ENCODE measurements around the gene DAPK3. TPM values are rescaled to one million over a fixed set of nuclear protein-coding genes. Genes with fewer than 3 reads are reported as not detected.

Gene DAPK3
- total RNA-seq, 1 experiment from 2014 or later = 38.1 TPM

- H3K36me3 ChIP-seq (ENCODE audit: low read depth) = peaks cover 32% of the 10 kb centered on the region
- peaks cover 87% of the 10 kb centered on the region for H3F3A ChIP-seq (ENCODE audit: insufficient read depth, low read depth)
- ChIA-PET CTCF (no interaction called here), POLR2A (ENCODE audit: unreplicated experiment) (no interaction called here)
- H3K4me2 ChIP-seq = no peak overlapping the region
- H4K20me1 ChIP-seq (ENCODE audit: insufficient read depth) = peaks cover 93% of the 10 kb centered on the region
- peaks cover 77% of the 10 kb centered on the region for H3K79me2 ChIP-seq (ENCODE audit: low read depth)
- TF ChIP-seq CTCF (conservative IDR thresholded peaks at IDR 0.05) = no peak
- TF ChIP-seq EZH2 (IDR thresholded peaks at IDR 0.05; ENCODE audit: low read depth) = no peak
- no peak for DNase-seq
- H3K27ac ChIP-seq = no peak overlapping the region
- no peak overlapping the region for H2AFZ ChIP-seq
- H3K9me3 ChIP-seq (ENCODE audit: insufficient read depth, low read depth) = no peaks in the 10 kb centered on the region
- BruUV-seq (replicated peaks) = no TSS peak
- no peaks in the 10 kb centered on the region for H3K27me3 ChIP-seq (ENCODE audit: insufficient read depth, low read depth)
- intact Hi-C loops (cut with micrococcal nuclease; ENCODE audit: unreplicated experiment) = no loop called here
- peaks cover 9% of the 10 kb centered on the region for H3K4me1 ChIP-seq (replicated peaks; ENCODE audit: insufficient read depth)
- H3K9me2 ChIP-seq (ENCODE audit: insufficient read depth) = no peaks in the 10 kb centered on the region
- no peak overlapping the region for H3K4me3 ChIP-seq
Measured at GRCh38 chr19:3980353-3981251, 9.7 kb upstream of the DAPK3 start.

- no peaks in the 10 kb centered on the region for H3K27me3 ChIP-seq (ENCODE audit: insufficient read depth, low read depth)
- H3F3A ChIP-seq (ENCODE audit: insufficient read depth, low read depth) = peaks cover 92% of the 10 kb centered on the region
- DNase-seq = no peak
- no peak overlapping the region for H3K4me2 ChIP-seq
- H4K20me1 ChIP-seq (ENCODE audit: insufficient read depth) = peaks cover 99% of the 10 kb centered on the region
- POLR2A ChIA-PET (ENCODE audit: unreplicated experiment) = no interaction called here
- no peaks in the 10 kb centered on the region for H3K9me2 ChIP-seq (ENCODE audit: insufficient read depth)
- no TSS peak for BruUV-seq (replicated peaks)
- H2AFZ ChIP-seq = no peak overlapping the region
- H3K79me2 ChIP-seq (ENCODE audit: low read depth) = peaks cover 73% of the 10 kb centered on the region
- H3K4me3 ChIP-seq = no peak overlapping the region
- H3K9me3 ChIP-seq (ENCODE audit: insufficient read depth, low read depth) = no peaks in the 10 kb centered on the region
- peaks cover 32% of the 10 kb centered on the region for H3K36me3 ChIP-seq (ENCODE audit: low read depth)
- intact Hi-C loops (cut with micrococcal nuclease; ENCODE audit: unreplicated experiment) = no loop called here
- CTCF ChIA-PET = no interaction called here
- no peak overlapping the region for H3K27ac ChIP-seq
- no peak for TF ChIP-seq CTCF (conservative IDR thresholded peaks at IDR 0.05)
- no peak for TF ChIP-seq EZH2 (IDR thresholded peaks at IDR 0.05; ENCODE audit: low read depth)
- peaks cover 8% of the 10 kb centered on the region; the same call in 1 of the 2 replicates for H3K4me1 ChIP-seq (replicated peaks; ENCODE audit: insufficient read depth)
Measured at GRCh38 chr19:3979674-3980352, 8.9 kb upstream of the DAPK3 start.

GRCh38 chr19:3979289-3979673 lies 8.4 kb upstream of the DAPK3 start:
- Histone ChIP-seq H3K36me3 (ENCODE audit: low read depth) (peaks cover 28% of the 10 kb centered on the region), H4K20me1 (ENCODE audit: insufficient read depth) (peaks cover 93% of the 10 kb centered on the region)

More at GRCh38 chr19:3979289-3979673, 8.4 kb upstream of the DAPK3 start:
- H3K27ac ChIP-seq = no peak overlapping the region
- peaks cover 67% of the 10 kb centered on the region for H3K79me2 ChIP-seq (ENCODE audit: low read depth)
- no peak overlapping the region for H3K4me2 ChIP-seq
- H3K4me3 ChIP-seq = no peak overlapping the region
- BruUV-seq (replicated peaks) = no TSS peak
- no peak overlapping the region for H2AFZ ChIP-seq
- no peak for TF ChIP-seq EZH2 (IDR thresholded peaks at IDR 0.05; ENCODE audit: low read depth)
- TF ChIP-seq CTCF (conservative IDR thresholded peaks at IDR 0.05) = no peak
- ChIA-PET CTCF (no interaction called here), POLR2A (ENCODE audit: unreplicated experiment) (no interaction called here)
- peaks cover 89% of the 10 kb centered on the region for H3F3A ChIP-seq (ENCODE audit: insufficient read depth, low read depth)
- no peak for DNase-seq
- no peaks in the 10 kb centered on the region for H3K9me3 ChIP-seq (ENCODE audit: insufficient read depth, low read depth)
- H3K9me2 ChIP-seq (ENCODE audit: insufficient read depth) = no peaks in the 10 kb centered on the region
- H3K27me3 ChIP-seq (ENCODE audit: insufficient read depth, low read depth) = no peaks in the 10 kb centered on the region
- intact Hi-C loops (cut with micrococcal nuclease; ENCODE audit: unreplicated experiment) = no loop called here
- H3K4me1 ChIP-seq (replicated peaks; ENCODE audit: insufficient read depth) = peaks cover 8% of the 10 kb centered on the region; the same call in 1 of the 2 replicates

All from PC-9 (cell line).